HG03565 (cell line): Measurements from ENCODE around the gene KRCC1.
A peak's percentile ranks its signal among the peaks of the same experiment; 100 is the strongest.
"Not testable (repeated sequence)": the region's sequence is repeated elsewhere in the genome, so short reads cannot be mapped to it uniquely, and the experiment has no call there.

ENCODE experiments used
- ATAC-seq: cut with Tn5 transposase; IDR thresholded peaks from one replicate; pipeline ENCODE4 v1.9.1; 2021; ENCODE audit warnings: mild to moderate bottlenecking, moderate library complexity; ENCODE audit not compliant: unreplicated experiment

The KRCC1 gene

GRCh38 chr2:88048541-88048940 lies 7.0 kb downstream of the KRCC1 start:
- ATAC-seq = no peak

DNA sequence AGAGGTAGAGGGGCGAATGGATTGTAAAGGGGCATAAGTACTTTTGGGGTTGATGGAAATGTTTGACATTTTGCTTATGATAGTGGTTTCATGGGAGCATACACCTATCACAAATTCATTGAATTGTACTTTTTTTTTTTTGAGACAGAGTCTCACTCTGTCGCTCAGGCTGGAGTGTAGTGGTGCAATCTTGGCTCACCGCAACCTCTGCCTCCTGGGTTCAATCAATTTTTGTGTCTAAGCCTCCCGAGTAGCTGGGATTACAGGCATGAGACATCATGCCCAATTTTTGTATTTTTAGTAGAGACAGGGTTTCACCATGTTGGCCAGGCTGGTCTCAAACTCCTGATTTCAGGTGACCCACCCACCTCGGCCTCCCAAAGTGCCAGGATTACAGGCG lies 10.0 kb downstream of the KRCC1 start:
- ATAC-seq = not testable (repeated sequence)

- ATAC-seq = no peak
Observed at GRCh38 chr2:88042476-88042875, 13.1 kb downstream of the KRCC1 start.

DNA sequence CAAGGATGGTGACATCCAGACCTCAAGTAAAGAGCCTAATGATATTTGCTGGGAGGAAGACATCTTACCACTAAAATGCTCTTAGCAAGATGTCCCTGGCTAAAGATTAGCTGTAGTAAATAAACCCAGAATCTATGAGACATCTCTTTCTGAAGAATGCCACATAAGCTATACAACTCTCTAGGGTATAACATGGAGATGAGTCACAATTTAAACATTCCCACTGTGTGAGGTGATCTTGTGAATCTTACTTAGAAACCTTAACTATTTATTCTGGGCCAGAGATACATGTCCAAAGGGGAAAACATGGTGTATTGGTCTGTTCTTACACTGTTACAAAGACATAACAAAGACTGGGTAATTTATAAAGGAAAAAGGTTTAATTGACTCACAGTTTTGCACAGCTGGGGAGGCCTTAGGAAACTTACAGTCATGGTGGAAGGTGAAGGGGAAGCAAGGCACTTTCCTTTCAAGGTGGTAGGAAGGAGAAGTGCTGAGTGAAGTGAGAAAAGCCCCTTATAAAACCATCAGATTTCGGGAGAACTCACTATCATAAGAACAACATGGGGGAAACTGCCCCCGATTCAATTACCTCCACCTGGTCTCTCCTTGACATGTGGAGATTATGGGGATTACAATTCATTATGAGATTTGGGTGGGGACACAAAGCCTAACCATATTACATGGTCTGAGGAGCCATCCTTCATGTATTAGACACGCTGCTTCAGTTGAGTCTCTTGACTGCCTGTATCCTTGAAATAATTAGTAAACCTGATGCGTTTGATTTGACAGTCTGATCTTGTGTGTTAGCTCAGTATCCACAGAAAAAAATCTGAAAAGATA lies 17.1 kb downstream of the KRCC1 start:
- ATAC-seq = no peak

- ATAC-seq = no peak
Observed at GRCh38 chr2:88036606-88037005, 19.0 kb downstream of the KRCC1 start.

GRCh38 chr2:88036182-88036581 lies 19.4 kb downstream of the KRCC1 start:
- ATAC-seq = no peak

GRCh38 chr2:88032070-88032702 lies 23.4 kb downstream of the KRCC1 start:
- ATAC-seq = no peak

DNA sequence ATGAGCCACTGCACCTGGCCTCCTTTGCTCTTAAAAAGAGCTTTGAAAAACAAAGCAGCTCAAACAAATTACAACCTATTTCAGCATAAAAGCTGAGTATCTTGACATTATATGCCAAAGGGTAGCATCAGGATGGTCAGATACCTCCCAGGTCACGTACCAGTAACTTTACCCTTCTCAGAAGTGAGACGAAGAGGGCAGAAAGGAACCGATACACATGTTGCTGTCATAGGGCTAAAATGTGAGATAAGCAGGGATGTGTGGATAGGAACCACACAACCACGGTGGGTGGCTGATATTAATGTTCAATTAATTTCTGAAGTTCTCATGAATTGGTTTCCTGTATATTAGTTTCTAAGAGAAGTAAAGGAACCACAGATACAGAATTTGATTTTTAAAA lies 26.7 kb downstream of the KRCC1 start:
- no peak for ATAC-seq

- ATAC-seq = no peak
Observed at GRCh38 chr2:88027697-88028389, 27.7 kb downstream of the KRCC1 start.

- no peak for ATAC-seq
Observed at GRCh38 chr2:88024509-88024908, 31.1 kb downstream of the KRCC1 start.

GRCh38 chr2:88022669-88022921 lies 33.0 kb downstream of the KRCC1 start:
- no peak for ATAC-seq

GRCh38 chr2:88019985-88020384 lies 35.6 kb downstream of the KRCC1 start:
- no peak for ATAC-seq

DNA sequence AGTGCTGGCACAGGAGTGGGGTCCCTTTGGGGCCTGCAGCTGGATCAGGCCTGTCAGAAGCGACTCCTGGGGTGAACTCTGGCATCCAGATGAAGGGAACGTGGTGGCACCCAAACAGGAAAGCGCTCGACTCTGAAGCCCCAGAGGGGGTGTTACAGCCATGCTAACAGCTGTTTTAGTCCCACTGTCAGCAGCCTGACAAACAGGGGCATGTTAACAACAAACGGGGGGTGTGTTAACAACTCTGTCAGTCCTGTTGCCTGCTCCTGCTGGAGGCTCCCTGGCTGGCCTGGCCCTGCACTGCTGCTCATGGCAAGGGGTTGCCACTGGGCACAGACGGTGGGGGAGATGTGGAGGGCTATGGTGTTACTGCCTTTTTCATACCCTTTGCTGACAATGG lies 36.7 kb downstream of the KRCC1 start:
- no peak for ATAC-seq

DNA sequence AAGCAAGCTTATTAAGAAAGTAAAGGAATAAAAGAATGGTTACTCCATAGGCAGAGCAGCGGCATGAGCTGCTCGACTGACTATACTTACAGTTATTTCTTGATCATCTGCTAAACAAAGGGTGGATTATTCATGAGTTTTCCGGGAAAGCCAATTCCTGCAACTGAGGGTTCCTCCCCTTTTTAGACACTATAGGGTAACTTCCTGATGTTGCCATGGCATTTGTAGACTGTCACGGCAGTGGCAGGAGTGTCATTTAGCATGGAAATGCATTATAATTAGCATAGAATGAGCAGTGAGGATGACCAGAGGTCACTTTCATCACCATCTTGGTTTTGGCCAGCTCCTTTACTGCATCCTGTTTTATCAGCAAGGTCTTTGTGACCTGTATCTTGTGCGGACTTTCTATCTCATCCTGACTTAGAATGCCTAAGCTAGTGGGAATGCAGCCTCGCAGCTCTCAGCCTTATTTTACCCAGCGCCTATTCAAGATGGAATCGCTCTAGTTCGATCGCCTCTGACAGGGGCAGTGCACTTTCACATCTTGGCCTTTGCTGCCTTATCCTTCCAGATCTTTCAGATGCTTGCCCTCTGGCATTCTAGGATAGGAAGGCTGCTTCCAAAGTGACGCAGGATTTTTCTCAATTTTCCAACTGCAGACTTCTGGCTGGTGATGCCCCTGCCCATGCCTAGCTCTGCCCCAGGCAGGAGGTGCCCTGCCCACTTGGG lies 37.3 kb downstream of the KRCC1 start:
- not testable (repeated sequence) for ATAC-seq

DNA sequence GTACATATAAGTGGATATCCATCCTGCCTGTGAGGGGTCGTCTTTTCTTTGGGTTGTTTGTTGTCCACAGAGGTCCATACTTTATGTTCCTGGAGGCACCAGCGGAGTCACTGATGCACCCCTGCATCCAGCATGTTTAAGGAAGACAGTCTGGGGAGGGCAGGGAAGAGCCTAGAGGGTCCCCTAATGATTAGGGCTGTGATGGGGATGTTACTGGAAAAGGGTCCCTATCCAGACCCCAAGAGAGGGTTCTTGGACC lies 37.9 kb downstream of the KRCC1 start:
- ATAC-seq = not testable (repeated sequence)

GRCh38 chr2:88016960-88017779 lies 38.4 kb downstream of the KRCC1 start:
- ATAC-seq = peak; percentile 48

GRCh38 chr2:88016086-88016959 lies 39.3 kb downstream of the KRCC1 start, which contains the start of gene RNU2-63P:
Gene RNU2-63P, minus strand, starts transcription at chr2:88016547.
- peak; percentile 61 for ATAC-seq

DNA sequence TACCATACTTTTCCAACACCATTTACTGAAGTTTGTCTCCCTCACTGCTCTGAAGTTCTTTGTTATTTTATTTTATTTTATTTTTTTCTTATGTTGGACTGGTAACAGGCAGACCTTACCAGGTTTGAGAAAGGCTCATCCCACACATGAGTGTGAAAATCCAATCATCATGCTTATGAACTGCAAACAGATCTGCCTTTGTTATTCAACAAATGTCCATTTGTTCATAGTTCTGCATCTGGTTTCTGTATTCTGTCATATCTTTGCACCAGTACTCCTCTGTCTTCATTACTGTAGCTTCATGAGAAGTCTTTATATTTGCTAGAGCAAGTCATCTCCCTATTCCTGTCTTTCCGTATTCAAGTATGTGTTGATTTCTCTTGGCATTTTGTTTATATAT lies 44.6 kb downstream of the KRCC1 start:
- no peak for ATAC-seq

GRCh38 chr2:88010136-88010535 lies 45.4 kb downstream of the KRCC1 start:
- ATAC-seq = no peak

DNA sequence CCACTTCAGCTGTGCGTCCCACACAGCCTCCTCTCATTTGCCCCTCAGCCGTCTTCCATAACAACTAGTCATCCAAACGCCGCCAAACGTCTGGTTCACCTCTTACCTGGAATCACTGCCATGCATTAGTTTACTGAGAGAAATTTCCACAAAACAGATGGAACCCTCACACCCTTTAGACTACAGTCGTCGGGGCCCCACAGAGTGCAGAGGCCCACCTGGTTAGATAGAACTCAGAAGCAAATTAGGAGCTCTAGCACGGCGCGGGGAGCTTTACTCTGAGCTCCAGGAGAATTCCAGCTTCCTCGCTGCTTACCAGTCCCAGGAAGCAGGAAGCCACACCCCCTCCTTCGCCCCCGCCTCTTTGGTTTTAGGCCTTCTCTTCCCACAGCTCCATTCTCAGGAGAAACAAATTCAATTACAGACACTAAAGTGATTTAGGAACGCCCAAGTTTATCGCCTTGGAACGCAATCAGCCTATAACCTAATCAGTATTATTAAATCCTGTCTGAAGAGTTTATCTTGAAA lies 48.6 kb downstream of the KRCC1 start:
- no peak for ATAC-seq
